Skeletal muscle tissue (tissue), 4 donors: Measurements from ENCODE around the gene TMEM18. TPM values are rescaled to one million over a fixed set of nuclear protein-coding genes. Genes with fewer than 3 reads are reported as not detected.

Experiments
- H3K27ac ChIP-seq: one replicate; pipeline ENCODE4 v1.7.0; 2013; ENCODE audit warnings: mild to moderate bottlenecking, low read depth, low read length, inconsistent platforms
- H3K27me3 ChIP-seq, 3 donors: one replicate each; pipeline ENCODE4 v1.7.0; 2013; ENCODE audit warnings: low read length in 3 of 3; ENCODE audit not compliant: control insufficient read depth in 3 of 3, insufficient read depth in 3 of 3
- H3K36me3 ChIP-seq, 3 donors: one replicate each; pipeline ENCODE4 v1.7.0; 2013; ENCODE audit warnings: low read length in 3 of 3; ENCODE audit not compliant: control insufficient read depth in 3 of 3, insufficient read depth in 3 of 3
- H3K4me1 ChIP-seq, 3 donors: one replicate each; pipeline ENCODE4 v1.7.0; 2013; ENCODE audit warnings: low read length in 3 of 3, mild to moderate bottlenecking in 3 of 3; ENCODE audit not compliant: control insufficient read depth in 3 of 3, insufficient read depth in 3 of 3
- H3K4me3 ChIP-seq, 3 donors: one replicate each; pipeline ENCODE4 v1.7.0; 2013; ENCODE audit warnings: low read length in 3 of 3
- H3K9ac ChIP-seq, 3 donors: one replicate each; pipeline ENCODE4 v1.7.0; 2013; ENCODE audit warnings: low read length in 3 of 3, mild to moderate bottlenecking in 3 of 3, moderate library complexity in 2 of 3, low read depth in 1 of 3
- H3K9me3 ChIP-seq, 3 donors: one replicate each; pipeline ENCODE4 v1.7.0; 2013; ENCODE audit warnings: low read length in 3 of 3; ENCODE audit not compliant: control insufficient read depth in 3 of 3
- total RNA-seq: library from RNA; depleted of rRNA; stranded (reverse); fragments of >200 nt; gene quantifications from one replicate; pipeline ENCODE4 v1.2.3, GENCODE V29; 2014
- donor health status: Osteomylitis.

Gene TMEM18
- total RNA-seq, 1 donor from 2014 or later: 20.9 TPM

GRCh38 chr2:674321-674985 lies 2.8 kb downstream of the TMEM18 start:
- Histone ChIP-seq H3K27me3 (no peaks in the 10 kb centered on the region), H3K9ac (no peak overlapping the region), H3K27ac (no peak overlapping the region), H3K36me3 (peaks cover 15 to 17% (median 16%) of the 10 kb centered on the region in 3 donors), H3K9me3 (no peaks in the 10 kb centered on the region), H3K4me1 (peaks cover 8 to 23% (median 12%) of the 10 kb centered on the region in 3 donors), H3K4me3 (no peak overlapping the region)

DNA sequence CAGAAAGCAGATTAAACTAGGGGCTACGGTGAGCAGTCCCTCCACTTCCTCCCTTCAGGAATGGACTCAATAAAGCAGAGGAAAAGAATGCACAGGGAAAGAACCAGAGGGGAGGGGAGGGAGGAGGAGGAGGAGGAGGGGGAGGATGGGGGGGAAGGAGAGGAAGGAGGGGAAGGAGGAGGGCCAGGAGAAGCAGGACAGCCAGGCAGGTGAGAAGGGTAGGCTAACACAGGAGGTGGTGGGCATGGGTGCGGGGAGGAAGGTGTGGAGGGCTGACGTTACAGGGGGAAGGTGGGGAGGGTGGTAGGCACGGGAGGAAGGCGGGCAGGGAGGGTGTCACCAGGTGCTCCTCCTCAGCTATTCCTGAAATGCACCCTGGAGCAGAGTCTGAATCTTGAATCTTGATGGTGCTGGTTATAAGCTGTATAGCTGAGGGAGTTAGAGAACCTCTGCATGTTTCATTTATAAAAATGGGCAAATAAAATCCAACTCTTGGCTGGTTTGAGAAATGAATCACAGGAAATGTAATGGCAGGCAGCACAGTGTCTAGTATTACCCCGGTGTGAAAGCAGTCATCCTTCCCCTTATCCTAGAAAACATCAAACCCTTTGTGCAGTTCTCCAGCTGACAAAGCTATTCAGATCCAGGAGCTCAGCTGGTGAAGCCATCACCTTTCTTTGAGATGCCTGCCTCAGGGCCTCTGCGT lies 3.4 kb downstream of the TMEM18 start:
- H3K27me3 ChIP-seq: no peaks in the 10 kb centered on the region
- H3K27ac ChIP-seq: no peak overlapping the region
- peaks cover 8 to 23% (median 12%) of the 10 kb centered on the region in 3 donors for H3K4me1 ChIP-seq
- H3K36me3 ChIP-seq: peaks cover 21 to 23% (median 22%) of the 10 kb centered on the region in 3 donors
- no peaks in the 10 kb centered on the region for H3K9me3 ChIP-seq
- no peak overlapping the region for H3K9ac ChIP-seq
- H3K4me3 ChIP-seq: no peak overlapping the region

DNA sequence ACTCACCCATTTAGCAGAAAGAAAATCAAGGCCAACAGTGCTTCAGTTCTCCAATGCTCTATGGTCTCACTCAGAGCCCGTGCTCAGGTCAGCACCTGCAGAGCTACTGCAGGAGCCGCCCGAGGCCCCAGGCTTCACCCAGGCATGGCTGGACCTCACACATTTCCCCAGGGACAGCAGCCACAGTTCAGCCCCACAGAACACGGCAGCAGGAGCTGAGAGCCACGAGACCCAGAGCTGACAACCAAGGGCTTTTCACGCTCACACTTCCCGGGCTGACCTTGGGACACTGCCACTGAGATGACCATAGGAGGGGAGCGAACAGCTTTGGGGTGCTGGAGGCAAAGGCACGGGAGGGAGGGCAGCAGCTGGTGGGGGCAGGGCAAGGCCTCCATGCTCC lies 4.2 kb downstream of the TMEM18 start:
- Histone ChIP-seq H3K4me1 (peaks cover 8 to 23% (median 12%) of the 10 kb centered on the region in 3 donors), H3K9ac (no peak overlapping the region), H3K27me3 (no peaks in the 10 kb centered on the region), H3K4me3 (no peak overlapping the region), H3K36me3 (peaks cover 23 to 29% (median 29%) of the 10 kb centered on the region in 3 donors), H3K27ac (no peak overlapping the region), H3K9me3 (no peaks in the 10 kb centered on the region)

DNA sequence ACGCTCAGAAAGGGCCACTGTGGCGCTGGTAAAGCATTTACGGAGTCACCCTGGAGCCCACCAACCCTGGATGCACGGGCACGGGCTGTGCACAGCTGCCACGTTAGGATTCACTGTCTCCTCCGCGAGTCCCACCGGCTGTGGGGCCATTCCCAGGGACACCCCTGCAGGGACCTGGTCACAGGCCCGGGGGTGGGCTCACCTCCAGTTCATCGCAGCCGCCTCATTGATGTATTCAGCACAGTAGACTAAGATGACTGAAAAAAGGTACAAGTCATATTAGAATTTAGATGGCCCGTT lies 4.7 kb downstream of the TMEM18 start:
- no peaks in the 10 kb centered on the region for H3K9me3 ChIP-seq
- H3K4me1 ChIP-seq: peaks cover 8 to 22% (median 12%) of the 10 kb centered on the region in 3 donors
- H3K9ac ChIP-seq: no peak overlapping the region
- H3K27ac ChIP-seq: no peak overlapping the region
- H3K36me3 ChIP-seq: peaks cover 23 to 34% (median 33%) of the 10 kb centered on the region in 3 donors
- no peaks in the 10 kb centered on the region for H3K27me3 ChIP-seq
- H3K4me3 ChIP-seq: no peak overlapping the region

- H3K9ac ChIP-seq: peak overlapping the region in 1 of 3 donors; percentile 16
- H3K27me3 ChIP-seq: no peaks in the 10 kb centered on the region
- H3K9me3 ChIP-seq: no peaks in the 10 kb centered on the region
- H3K27ac ChIP-seq: no peak overlapping the region
- H3K36me3 ChIP-seq: peaks cover 23 to 37% (median 34%) of the 10 kb centered on the region in 3 donors
- no peak overlapping the region for H3K4me3 ChIP-seq
- H3K4me1 ChIP-seq: peaks cover 8 to 20% (median 12%) of the 10 kb centered on the region in 3 donors
These were observed 5.2 kb downstream of the TMEM18 start for GRCh38 chr2:671787-672605.

GRCh38 chr2:671072-671471 lies 6.1 kb downstream of the TMEM18 start:
- Histone ChIP-seq H3K4me3 (no peak overlapping the region), H3K27ac (no peak overlapping the region), H3K36me3 (peaks cover 30 to 43% (median 39%) of the 10 kb centered on the region in 3 donors), H3K9me3 (peaks cover 0 to 3% (median 0%) of the 10 kb centered on the region in 3 donors), H3K4me1 (peaks cover 7 to 15% (median 11%) of the 10 kb centered on the region in 3 donors), H3K27me3 (no peaks in the 10 kb centered on the region), H3K9ac (no peak overlapping the region)

DNA sequence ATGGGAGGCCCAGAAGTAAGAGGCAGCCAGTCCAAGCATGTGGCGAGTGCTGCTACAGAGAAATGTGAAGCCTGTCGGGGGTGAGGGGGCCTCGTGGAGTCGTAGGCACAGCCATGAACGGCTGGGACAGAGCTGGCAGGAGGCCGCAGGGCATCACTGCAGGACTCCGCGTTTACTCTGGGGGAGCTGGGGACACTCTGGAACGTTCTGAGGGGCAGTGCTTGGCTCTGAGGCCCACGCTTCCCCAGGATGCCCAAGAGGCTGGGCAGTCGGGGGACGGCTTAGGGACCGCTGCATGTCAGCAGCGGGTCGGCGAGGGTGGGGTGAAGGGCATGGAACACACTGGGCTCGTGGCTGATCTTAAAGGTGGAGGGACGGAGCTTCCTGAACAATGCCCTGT lies 6.6 kb downstream of the TMEM18 start:
- no peaks in the 10 kb centered on the region for H3K27me3 ChIP-seq
- H3K4me3 ChIP-seq: no peak overlapping the region
- H3K36me3 ChIP-seq: peaks cover 34 to 46% (median 44%) of the 10 kb centered on the region in 3 donors
- H3K9me3 ChIP-seq: peaks cover 0 to 3% (median 1%) of the 10 kb centered on the region in 3 donors
- peaks cover 3 to 10% (median 6%) of the 10 kb centered on the region in 3 donors for H3K4me1 ChIP-seq
- no peak overlapping the region for H3K27ac ChIP-seq
- no peak overlapping the region for H3K9ac ChIP-seq

DNA sequence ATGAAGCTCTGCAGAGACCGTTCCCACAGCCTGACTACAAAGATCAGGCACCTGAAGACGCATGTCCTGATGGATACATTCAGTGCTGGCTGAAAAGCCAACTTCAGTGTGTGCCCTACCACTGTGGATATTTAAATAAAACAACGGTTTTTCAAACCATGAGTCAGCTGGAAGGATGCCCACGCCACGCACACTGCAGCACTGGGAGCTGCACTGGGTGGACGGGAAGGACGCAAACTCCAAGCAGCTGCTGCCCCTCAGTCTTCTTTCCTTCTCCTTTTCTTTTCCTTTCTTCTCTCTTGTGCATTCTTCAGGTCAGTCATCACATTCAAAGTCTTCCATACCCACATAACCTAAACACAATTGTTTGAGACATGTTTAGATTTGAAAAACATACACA lies 7.9 kb downstream of the TMEM18 start:
- no peaks in the 10 kb centered on the region for H3K27me3 ChIP-seq
- no peak overlapping the region for H3K9ac ChIP-seq
- no peak overlapping the region for H3K27ac ChIP-seq
- H3K4me3 ChIP-seq: no peak overlapping the region
- H3K36me3 ChIP-seq: peaks cover 36 to 46% (median 43%) of the 10 kb centered on the region in 3 donors
- peaks cover 0 to 3% (median 2%) of the 10 kb centered on the region in 3 donors for H3K4me1 ChIP-seq
- peaks cover 0 to 7% (median 3%) of the 10 kb centered on the region in 3 donors for H3K9me3 ChIP-seq

- Histone ChIP-seq H3K27me3 (no peaks in the 10 kb centered on the region), H3K4me1 (no peaks in the 10 kb centered on the region), H3K9ac (no peak overlapping the region), H3K4me3 (no peak overlapping the region), H3K9me3 (peaks cover 0 to 7% (median 3%) of the 10 kb centered on the region in 3 donors), H3K36me3 (peaks cover 36 to 51% (median 50%) of the 10 kb centered on the region in 3 donors), H3K27ac (no peak overlapping the region)
These were observed 9.2 kb downstream of the TMEM18 start for GRCh38 chr2:668000-668398.
